Stimulated activated CD4-positive, alpha-beta T cell treated with anti-CD3 and anti-CD28 coated beads, Interleukin-12 subunit alpha, Interleukin-12 subunit beta, amount 100 ng/mL, for 24 hours (primary cell): Measurements from ENCODE around the gene LILRB4.
"Not testable (repeated sequence)": the region's sequence is repeated elsewhere in the genome, so short reads cannot be mapped to it uniquely, and the experiment has no call there.

Experiments
- DNase-seq, 2 experiments: peaks; one replicate each; pipeline ENCODE4 v3.0.0-alpha.2; 2020; ENCODE audit warnings: low read depth in 2 of 2

LILRB4 gene

DNA sequence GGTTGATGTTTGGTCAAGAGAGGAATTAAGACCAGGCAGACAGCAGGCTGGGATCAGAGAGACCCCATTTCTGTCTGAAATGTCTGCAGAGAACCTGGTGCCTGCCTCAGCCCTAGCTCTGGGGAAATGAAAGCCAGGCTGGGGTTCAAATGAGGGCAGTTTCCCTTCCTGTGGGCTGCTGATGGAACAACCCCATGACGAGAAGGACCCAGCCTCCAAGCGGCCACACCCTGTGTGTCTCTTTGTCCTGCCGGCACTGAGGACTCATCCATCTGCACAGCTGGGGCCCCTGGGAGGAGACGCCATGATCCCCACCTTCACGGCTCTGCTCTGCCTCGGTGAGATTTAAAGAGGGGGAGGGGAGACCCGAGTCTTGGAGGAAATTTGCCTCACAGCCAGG, at the start of gene LILRB4:
TSS of gene LILRB4 (plus strand) at position 256 of the 400 bp plus-strand sequence. CDS start at position 305, 49 bp downstream.
- DNase-seq: no peak

DNA sequence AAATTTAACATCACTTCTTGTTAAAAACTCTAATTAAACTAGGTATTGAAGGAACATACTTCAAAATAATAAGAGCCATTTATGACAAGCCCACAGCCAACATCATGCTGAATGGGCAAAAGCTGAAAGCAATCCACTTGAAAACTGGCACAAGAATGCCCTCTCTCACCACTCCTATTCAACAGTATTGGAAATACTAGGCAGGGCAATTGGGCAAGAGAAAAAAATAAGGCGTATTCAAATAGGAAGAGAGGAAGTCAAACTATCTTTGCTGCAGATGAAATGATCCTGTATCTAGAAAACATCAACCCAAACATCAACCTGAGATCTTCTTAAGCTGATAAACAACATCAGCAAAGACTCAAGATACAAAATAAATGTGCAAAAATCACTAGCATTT, 48.1 kb upstream of the LILRB4 start:
- DNase-seq: no peak

DNA sequence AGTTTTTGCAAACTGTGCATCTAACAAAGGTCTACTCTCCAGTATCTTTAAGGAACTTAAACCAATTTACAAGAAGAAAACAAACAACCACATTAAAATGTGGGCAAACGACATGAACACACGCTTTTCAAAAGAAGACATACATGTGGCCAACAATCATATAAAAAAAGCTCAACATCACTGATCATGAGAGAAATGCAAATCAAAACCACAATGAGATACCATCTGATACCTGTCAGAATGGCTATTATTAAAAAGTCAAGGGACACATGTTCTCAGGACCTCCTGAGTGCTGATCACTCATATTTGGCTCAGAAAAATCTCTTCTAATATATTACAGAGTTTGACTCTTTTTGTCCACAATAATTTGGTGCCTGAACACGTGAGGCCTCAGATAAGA, 46.7 kb upstream of the LILRB4 start:
- no peak for DNase-seq

DNA sequence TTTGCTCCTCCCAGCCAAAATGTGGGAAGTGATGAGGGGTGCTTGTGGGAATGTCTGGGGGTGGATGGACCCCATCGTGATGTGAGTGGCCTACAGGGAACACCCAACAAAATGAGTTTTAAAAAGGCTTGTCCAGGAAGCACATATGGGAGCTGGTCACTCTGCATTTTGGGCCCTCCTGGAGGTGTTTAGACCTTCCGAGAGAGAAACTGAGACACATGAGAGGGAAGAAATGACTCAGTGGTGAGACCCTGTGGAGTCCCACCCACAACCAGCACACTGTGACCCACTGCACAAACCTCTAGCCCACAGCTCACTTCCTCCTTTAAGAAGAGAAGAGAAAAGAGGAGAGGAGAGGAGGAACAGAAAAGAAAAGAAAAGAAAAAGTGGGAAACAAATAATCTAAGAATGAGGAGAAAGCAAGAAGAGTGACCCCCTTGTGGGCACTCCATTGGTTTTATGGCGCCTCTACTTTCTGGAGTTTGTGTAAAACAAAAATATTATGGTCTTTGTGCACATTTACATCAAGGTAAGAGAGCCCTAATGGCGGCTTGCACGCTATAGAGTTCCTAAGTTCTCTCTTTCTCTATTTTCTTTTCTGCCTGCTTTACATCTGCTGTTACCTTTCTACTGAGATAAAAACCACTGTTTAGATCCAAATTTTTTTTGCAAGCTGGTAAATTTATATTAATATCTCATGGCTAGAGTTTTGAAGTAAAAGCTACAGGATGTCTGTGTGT, 45.8 kb upstream of the LILRB4 start:
- no peak for DNase-seq

DNA sequence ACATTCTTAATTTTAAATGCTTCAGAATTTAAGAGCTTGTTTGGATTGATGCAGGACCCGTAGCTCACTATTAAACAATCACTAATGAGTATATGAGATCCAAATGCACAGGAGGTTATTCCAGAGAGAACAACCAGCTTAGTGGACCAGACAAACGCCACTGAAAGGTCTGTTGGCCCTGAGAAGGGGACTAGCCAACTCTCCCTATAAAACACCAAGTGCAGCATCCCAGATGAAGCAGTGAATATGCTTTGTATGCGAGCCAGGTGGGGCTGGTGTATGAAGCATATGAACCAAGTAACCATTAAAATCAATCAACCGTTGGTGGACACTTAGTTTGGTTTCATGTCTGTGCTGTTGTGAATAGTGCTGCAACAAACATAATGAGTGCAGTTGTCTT, 42.3 kb upstream of the LILRB4 start:
- no peak for DNase-seq

DNA sequence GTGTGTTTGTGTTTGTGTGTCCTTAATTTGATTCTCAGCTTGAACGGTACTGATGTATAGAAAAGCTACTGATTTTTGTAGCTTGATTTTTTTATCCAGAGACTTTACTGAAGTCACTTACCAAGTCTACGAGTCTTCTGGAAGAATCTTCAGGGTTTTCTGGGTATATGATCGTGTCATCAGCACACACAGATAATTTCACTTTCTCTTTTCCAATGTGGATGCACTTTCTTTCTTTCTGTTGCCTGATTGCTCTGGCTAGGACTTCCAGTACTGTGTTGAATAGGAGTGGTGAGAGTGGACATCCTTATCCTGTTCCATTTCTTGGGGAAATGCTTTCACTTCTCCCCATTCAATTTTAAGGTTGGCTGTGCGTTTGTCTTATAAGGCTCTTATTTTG, 40.4 kb upstream of the LILRB4 start:
- DNase-seq: no peak

DNA sequence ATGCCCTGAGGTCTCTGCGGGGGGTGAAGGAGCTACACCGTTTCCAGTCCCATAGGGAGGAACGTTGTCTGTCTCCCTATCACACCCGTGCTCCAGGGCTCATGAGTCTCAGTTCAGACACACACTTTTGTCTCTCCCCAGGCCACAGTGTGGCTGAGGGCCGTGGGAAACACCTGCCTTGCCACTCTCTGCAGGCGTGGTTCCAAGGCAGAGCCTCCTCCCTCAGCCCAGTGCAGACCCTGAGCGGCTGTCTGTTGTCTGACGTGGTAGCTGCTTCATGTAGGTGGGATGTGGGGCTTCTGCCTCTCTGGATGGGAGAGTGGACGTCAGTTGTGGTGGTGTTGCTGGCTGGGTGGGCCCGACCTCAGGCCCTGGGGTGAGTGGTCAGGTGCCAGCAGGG, 38.6 kb upstream of the LILRB4 start:
- not testable (repeated sequence) for DNase-seq

DNA sequence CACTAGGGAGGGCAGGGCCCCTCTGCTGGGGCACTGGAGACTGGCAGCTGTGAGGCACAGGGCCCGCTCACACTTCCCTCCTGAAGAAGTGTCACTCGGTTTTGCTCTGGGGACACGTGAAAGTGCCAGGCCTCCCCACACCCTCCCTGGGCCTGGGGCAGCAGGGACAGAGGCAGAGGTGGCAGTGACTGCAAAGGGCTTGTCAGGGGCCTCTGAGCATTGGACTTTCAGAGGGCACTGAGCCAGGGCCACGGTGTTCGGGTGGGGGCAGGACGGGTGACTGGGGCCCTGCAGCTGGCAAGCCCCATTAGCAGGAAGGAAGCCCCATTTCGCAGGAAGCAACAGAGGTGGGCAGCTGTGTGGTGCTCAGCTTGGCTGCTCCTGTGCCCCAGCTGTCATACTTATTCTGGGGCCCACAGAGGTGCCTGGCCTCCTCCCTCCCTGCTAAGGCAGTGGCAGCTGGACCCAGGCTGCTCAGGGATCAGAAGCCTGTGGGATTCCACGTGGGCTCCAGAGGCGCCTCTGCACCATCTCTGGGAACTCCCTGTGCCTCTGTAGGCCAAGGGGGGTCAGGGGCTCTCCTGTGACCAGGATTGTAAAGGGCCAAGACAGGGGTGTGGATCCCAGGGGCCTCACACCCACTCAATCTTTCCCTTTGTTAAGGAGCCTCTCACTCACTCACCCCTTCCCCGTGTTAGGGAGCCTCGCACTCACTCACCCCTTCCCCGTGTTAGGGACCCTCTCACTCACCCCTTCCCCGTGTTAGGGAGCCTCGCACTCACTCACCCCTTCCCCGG, 37.7 kb upstream of the LILRB4 start:
- DNase-seq: not testable (repeated sequence)

DNA sequence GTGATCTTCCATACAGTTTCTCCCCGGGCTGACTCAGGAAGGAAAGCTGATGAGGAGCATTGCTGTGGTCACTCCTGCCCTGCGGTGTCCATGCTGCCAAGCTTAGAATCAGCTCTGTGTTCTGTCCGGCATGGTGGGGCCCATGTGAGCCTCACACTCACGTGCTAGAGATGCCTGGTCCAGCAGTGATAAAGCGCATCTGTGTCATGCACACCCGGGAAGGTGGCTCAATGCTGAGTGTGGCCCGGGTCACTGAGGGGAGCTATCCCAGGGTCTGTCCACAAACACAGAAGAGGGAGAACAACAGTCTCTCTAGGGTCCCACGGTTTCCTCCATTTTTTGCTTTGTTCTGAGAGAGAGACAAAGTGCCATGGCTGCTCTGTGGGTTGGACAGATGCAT, 36.0 kb upstream of the LILRB4 start:
- no peak for DNase-seq

DNA sequence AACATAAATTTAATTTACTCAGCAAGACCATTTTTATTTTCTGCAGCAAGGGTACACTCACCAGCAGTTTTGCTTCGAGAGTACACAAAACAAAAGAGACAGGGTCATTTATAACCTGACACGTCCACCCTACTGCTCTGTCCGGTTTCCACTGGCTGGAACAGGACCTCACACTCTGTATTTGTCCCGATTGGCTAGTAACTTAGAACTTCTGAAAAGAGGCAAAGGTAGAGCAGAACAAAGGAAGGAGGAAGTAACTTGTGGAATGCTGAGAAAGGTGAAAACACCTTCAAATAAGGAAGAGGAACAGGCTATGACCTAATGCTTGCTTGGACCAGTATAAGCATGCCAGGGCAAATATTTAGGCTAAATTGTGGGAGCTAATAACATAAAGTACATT, 34.9 kb upstream of the LILRB4 start:
- not testable (repeated sequence) for DNase-seq

DNA sequence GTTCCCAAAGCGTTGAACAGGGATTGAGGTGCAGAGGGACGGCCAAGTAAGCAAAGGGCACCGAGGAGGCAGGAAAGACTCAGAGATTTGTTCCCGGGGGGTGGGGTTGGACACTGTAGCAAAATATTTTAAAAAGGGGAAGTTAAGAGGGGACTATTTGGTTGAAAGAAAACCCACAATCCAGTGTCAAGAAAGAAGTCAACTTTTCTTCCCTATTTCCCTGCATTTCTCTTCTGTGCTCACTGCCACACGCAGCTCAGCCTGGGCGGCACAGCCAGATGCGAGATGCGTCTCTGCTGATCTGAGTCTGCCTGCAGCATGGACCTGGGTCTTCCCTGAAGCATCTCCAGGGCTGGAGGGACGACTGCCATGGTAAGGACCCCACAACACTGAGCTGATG, 32.5 kb upstream of the LILRB4 start, which contains the start of gene LILRB1:
TSS of gene LILRB1 (plus strand) at position 223 of the 400 bp plus-strand sequence. CDS start 590 bp downstream, outside the sequence.
- DNase-seq: not testable (repeated sequence)

DNA sequence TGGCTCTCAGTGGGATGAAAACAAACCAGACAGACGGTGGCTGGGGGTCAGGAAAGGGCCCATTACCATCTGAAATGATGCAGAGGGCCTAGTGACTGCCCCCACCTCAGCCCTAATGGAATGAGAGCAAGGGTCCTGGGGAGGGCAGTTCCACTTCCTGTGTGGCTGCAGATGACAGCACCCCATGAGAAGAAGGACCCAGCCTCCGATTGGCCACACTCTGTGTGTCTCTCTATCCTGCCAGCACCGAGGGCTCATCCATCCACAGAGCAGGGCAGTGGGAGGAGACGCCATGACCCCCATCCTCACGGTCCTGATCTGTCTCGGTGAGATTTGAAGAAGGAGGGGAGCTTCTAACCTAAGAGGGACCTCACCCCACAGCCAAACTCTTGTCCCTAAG, 32.0 kb upstream of the LILRB4 start:
- no peak for DNase-seq

DNA sequence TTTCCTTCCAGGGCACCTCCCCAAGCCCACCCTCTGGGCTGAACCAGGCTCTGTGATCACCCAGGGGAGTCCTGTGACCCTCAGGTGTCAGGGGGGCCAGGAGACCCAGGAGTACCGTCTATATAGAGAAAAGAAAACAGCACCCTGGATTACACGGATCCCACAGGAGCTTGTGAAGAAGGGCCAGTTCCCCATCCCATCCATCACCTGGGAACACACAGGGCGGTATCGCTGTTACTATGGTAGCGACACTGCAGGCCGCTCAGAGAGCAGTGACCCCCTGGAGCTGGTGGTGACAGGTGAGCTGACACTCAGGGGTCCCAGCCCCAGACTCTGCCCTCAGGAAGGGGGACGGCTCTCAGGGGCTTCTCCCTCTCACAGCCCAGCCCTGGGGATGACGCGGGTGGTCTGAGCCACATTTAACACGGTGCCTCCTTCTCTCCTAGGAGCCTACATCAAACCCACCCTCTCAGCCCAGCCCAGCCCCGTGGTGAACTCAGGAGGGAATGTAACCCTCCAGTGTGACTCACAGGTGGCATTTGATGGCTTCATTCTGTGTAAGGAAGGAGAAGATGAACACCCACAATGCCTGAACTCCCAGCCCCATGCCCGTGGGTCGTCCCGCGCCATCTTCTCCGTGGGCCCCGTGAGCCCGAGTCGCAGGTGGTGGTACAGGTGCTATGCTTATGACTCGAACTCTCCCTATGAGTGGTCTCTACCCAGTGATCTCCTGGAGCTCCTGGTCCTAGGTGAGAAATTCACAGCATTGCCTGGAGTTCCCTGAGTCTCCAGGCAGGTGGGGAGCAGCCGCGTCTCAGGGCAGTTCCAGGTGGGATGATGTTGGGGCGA, 31.1 kb upstream of the LILRB4 start:
- DNase-seq: not testable (repeated sequence)

DNA sequence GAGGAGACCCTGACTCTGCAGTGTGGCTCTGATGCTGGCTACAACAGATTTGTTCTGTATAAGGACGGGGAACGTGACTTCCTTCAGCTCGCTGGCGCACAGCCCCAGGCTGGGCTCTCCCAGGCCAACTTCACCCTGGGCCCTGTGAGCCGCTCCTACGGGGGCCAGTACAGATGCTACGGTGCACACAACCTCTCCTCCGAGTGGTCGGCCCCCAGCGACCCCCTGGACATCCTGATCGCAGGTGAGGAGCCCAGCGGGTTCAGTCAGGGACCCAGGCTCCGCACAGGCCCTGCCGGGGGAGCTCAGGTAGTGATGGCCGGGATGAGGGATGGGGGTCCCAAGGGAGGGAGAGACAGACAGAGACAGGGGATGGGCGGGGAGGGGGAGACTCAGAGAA, 30.3 kb upstream of the LILRB4 start:
- DNase-seq: not testable (repeated sequence)

DNA sequence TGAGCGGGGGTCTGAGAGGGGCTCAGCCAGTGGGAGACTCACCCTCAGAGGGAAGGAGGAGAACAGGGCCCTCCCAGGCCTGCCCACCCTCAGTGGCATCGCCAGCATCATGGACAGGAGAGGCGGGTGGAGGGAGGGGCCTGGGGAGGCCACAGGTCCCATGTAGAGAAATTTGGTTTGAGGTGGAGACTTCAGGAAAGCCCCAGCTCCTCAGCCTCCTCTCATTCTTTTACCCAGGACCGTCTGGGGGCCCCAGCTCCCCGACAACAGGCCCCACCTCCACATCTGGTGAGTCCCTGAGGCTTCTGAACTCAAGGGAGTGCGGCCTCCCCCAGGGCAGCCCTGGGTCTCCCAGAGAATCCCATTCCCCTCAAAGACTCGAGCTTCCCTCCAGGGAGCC, 29.4 kb upstream of the LILRB4 start:
- no peak for DNase-seq

DNA sequence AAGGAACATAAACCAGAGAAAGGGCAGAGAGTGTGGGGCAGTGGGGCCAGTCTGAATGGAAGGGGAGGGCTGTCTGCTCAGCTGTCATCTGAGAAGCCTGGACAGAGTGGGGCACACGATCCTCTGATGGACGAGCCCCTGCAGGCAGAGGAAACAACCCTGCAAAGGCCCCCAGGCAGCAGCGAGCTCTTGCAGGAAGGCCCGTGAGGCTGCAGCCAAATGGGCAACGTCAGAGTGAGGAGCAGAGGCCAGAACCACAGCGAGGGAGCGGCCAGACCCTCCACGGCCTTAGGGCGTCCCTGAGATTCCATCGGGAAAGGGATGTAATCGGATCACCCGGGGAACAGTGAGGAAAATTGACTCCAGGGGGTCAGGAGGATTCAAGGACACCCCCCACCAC, 26.7 kb upstream of the LILRB4 start:
- DNase-seq: not testable (repeated sequence)

DNA sequence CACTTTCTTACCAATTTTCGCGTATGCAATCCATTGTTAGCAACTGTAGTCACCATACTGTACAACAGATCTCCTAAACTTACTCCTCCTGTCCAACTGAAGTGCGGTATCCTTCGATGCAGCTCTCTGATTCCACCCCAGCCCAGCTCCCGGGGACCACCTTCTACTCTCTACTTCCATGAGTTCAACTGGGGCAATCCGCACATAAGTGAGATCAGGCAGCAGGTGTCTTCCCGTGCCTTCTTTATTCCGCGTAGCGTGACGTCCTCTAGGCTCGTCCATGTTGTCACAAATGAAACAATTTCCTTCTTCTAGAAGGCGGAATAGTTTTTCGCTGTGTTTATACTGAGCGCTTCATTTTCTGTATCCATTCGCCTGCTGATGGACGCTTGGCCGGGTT, 24.1 kb upstream of the LILRB4 start:
- DNase-seq: no peak

DNA sequence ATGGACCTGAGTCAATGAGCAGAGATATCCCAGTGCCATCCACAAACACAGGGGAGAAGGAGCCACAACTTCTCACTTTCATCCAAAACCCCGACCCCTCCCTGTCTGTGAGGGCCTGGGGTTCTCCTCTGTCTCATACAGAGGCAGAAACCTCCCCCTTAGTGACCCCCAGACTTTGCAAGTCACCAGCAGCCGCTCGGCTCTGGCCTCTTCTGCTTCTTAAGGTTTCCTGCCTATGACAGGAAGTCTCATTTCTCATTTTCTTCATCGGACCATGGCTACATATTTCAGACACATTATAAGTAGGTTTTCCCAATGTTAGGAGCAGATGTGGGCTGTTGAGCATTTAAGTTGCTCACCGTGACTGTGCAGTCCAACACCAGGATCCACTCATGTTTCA, 19.8 kb upstream of the LILRB4 start:
- not testable (repeated sequence) for DNase-seq

DNA sequence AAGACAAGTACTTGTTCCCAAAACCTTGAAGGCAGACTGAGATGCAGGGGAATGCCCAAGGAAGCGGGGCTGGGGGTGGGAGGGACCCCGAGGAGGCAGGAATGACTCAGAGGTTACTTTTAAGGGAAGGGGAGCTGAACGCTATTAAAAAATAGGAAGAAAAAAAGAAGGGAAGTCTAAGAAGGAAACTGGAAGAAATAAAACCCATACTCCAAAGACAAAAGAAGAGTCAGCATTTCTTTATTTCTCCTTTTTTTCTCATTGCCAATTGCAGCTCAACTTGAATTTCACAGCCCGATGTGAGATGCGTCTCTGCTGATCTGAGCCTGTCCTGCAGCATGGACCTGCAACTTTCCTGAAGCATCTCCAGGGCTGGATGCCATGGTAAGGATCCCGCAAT, 19.2 kb upstream of the LILRB4 start:
- not testable (repeated sequence) for DNase-seq

DNA sequence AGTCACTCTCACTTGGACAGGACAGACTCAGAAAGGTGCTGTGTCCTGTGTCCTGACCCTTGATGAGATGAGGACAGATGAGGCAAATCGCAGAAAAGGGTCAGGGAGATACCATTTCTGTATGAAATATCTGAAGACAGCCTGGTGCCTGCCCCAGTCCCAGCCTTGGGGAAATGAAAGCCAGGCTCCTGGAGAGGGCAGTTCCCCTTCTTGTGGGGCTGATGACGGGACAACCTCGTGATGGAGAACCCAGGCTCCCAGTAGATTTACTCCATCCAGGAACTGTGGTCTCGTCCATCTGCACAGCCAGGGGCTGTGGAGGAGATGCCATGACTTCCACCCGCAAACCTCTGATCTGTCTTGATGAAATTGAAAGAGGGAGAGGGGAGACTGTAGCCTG, 18.7 kb upstream of the LILRB4 start:
- DNase-seq: no peak

DNA sequence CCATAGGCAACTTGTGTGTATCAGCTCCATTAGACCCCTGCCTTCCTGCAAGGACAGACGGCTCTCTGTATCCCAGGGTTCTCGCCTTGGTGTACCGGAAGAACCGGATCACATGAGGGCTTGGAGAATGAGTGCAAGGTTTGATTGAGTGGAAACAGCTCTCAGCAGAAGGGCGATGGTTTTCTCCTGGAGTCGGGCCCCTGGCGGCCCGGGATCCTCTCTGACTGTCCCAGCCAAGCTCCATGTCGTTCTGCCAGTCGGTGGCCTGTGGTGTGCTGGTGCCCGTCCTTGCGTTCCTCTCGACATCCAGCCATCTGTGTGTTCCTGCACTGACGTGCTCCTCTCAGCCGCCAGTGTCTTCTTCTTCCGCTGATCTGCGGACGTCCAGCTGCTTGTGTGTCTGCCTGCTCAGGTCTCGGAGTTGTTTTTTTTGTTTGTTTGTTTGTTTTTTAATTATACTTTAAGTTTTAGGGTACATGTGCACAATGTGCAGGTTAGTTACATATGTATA, 16.4 kb upstream of the LILRB4 start:
- DNase-seq: no peak

DNA sequence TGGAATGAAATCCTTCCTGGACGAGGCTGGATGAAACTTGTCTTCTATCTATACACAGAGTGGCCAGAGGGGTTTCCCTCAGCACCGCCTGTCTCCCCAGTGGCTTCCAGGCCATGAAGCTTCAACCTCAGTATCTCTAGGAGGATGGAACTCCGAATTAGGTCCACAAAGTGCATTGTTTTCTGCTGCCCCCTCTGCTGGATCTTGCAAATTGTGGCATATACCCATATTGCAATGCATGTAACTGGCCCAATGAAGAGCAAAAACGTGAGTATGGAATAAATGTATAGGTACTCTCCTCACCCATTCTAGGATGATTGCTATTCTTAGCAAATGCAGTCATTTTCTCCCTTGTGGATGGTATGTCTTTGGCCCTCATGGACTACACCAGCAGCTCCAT, 14.7 kb upstream of the LILRB4 start:
- DNase-seq: no peak
